HL-60/S4 treated with phorbol 12-myristate 13-acetate at 8.2 ng/mL for 4 days and 3 days (cell line): ENCODE data around the gene SPTBN1.
"Not testable (repeated sequence)": the region's sequence is repeated elsewhere in the genome, so short reads cannot be mapped to it uniquely, and the experiment has no call there.

ENCODE experiments used
- in situ Hi-C: fragments of 300-500 bp; cut with MboI; formaldehyde crosslinking; loops from 2 replicates; pipeline ENCODE4 v1.15.0; 2022; ENCODE audit warnings: low sequenced_read_pairs

Gene SPTBN1

DNA sequence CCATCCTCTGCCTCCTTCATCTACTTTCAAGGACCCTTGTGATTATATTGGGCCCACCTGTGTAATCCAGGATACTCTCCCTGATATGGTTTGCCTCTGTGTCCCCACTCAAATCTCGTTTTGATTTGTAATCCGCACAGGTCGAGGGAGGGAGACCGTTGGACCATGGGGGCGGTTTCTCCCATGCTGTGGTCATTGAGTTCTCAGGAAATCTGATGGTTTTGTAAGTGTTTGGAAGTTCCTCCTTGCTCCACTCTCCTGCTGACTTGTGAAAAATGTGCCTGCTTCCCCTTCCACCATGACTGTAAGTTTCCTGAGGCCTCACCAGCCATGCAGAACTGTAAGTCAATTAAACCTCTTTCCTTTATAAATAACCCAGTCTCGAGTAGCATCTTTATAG is 225.3 kb downstream of the SPTBN1 start:
- in situ Hi-C loops, result no loop called here

DNA sequence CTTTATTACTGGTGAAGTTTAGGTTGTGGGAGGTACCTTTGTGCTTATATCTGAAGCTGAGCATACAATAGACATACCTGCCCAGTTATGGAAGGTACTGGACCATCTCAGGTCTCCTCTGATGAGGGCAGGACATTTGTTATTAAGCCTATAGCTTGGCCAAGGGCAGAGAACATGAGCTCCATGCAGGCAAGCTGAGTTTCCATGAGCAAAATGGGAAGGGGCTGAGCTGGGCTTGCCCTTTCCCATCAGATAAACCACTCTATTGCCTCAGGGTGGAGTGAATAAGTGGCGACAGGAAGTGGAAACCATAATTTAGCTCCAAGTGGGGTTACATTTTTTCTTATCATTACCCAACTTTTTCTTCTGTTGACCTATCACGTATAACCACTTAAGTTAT is 227.5 kb downstream of the SPTBN1 start:
- in situ Hi-C loops, result no loop called here

DNA sequence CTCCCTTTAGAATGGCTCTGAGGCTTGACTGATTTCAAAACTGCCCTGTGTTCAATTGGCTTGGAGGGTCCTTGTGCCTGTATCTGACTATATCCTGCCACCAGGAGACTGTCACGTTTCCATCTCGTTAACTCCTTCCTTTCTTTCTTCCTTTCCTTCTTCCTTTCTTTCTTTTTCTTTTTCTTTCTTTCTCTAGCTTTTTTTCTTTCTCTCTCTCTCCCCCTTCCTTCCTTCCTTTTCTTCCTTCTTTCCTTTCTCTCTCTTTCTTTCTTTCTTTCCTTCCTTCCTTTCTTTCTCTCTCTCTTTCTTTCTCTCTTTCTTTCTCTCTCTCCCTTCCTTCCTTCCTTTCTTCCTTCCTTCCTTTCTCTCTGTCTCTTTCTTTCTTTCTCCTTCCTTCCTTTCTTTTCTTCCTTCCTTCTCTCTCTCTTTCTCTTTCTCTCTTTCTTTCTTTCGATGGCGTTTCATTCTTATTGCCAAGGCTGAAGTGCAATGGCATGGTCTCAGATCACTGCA is 229.2 kb downstream of the SPTBN1 start:
- in situ Hi-C loops, result no loop called here

DNA sequence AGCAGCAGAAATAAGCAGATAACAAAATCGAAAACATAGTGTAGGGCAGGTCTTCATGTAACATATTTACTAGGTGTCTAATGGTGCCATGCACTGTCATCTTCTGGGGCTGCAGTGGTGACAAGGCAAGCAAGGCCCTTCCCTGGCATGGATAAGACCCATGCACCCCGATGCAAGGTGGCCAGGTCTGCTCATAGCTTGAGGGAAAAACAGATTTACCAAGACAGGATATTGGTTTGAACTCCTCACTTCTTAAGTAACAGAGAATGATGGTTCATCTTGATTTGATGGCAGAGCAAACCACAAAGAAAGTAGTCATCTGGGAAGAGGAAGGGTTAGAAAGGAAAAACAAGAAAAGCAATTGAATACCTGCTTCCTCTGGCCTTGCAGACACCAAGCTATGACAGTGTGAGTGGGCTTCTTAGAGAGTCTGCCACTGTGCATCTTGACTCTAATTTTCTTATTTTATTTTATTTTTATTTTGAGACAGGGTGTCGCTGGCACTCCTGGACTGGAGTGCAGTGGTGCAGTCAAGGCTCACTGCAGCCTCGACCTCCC is 231.5 kb downstream of the SPTBN1 start:
- in situ Hi-C loops, result no loop called here

DNA sequence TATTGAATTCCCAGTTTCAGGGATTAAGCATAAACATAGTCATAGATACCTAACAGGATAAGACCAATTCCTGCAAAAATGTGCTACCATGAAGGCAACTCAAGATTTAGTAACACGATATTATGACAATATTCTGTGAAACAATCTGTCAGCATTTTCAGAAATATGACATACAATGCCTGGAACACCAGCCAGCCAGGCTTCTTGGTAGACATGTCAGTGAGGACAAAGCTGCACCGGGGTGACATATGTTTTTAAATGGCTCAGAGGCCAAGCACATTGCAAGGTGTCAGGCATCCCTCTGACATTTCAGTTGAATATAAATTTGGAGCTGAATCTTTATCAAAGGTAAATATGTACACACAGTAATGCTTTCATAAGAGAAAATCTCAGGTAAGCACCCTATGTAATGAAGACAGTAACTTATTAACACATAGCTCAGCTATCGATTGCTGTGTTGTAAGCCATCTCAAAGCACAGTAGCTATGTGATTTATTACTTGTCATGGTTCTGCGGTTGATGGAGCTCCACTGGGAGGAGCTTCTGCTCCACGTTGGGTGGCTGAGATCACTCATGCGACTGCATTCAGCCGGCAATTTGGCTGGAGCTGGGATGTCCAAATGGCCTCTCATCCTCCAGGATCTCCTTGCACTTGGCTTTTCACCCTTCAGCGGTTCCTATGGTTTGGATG is 235.5 kb downstream of the SPTBN1 start:
- in situ Hi-C loops, result no loop called here

DNA sequence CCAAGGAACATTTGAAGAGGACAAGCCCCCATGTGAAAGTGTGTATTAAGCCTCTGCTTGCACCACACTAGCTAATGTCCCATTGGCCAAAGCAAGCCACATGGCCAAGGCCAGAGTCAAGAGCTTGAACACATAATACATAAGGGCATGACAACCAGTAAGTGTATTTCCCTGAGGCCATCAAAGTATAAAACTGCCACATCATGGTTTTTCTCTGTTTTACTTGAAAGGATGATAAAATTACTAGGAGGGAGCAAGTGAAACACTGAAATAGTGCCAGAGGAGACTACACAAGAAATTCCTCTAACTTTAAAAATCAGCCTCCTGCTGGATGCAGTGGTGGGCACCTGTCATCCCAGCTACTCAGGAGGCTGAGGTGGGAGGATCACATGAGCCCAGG is 236.4 kb downstream of the SPTBN1 start:
- in situ Hi-C loops, result no loop called here

DNA sequence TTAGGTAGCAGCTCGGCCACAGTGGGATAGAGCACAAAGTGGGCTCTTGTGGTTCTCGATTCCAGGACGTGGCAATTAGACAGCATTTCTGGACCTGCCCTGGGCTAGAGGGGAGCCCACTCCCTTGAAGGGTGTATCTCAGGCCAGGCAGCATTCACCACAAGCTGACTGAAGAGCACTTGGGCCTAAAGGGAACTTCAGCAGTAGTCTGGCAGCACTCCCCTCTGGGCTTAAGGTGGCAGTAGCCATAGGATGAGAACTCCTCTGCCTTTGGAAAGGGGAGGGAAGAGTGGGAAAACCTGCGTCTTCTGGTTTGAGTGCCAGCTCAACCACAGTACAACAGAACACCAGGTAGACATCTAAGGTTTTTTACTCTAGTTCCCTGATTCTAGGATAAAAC is 239.3 kb downstream of the SPTBN1 start:
- in situ Hi-C loops, result no loop called here

DNA sequence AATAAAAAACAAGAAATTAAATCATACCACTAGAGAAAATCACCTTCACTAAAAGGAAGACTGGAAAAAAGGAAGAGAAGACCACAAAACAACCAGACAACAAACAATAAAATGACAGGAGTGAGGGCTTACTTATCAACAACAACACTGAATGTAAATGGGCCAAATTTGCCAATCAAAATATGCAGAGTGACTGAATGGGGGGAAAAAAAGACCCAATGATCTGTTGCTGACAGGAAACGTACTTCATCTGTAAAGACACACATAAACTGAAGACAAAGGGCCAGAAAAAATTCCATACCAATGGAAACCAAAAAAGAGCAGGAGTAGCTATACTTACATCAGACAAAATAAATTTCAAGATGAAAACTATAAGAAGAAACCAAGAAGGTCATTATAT is 241.8 kb downstream of the SPTBN1 start:
- in situ Hi-C loops, result no loop called here

DNA sequence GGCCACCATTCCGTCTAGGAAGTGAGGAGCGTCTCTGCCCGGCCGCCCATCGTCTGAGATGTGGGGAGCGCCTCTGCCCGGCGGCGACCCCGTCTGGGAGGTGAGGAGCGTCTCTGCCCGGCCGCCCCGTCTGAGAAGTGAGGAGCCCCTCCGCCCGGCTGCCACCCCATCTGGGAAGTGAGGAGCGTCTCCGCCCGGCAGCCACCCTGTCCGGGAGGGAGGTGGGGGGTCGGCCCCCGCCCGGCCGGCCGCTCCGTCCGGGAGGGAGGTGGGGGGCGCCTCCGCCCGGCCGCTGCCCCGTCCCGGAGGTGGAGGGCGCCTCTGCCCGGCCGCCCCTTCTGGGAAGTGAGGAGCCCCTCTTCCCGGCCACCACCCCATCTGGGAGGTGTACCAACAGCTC is 242.8 kb downstream of the SPTBN1 start:
- in situ Hi-C loops, result not testable (repeated sequence)

DNA sequence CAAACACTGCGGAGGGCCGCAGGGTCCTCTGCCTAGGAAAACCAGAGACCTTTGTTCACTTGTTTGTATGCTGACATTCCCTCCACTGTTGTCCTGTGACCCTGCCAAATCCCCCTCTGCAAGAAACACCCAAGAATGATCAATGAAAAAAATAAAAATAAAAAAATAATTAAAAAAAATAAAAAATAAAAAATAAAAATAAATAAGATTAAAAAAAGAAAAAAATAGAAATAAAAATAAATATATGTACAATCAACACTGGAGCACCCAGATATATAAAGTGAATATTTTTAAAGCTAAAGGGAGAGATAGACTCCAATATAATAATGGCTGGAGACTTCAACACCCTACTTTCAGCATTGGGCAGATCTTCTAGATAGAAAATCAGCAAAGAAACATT is 243.5 kb downstream of the SPTBN1 start:
- in situ Hi-C loops, result no loop called here

DNA sequence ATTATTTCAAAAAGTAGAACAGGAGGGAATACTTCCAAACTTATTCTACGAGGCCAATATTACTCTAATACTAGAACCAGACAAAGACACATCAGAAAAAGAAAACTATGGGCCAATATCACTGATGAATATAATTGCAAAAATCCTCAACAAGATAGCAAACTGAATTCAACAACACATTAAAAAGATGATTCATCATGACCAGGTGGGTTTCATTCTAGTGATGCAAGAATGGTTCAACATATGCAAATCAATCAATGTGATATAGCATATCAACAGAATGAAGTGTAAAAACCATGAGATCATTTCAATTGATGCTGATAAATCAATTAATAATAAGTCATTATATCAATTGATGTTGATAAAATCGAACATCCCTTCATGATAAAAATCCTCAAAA is 244.9 kb downstream of the SPTBN1 start:
- in situ Hi-C loops, result no loop called here

DNA sequence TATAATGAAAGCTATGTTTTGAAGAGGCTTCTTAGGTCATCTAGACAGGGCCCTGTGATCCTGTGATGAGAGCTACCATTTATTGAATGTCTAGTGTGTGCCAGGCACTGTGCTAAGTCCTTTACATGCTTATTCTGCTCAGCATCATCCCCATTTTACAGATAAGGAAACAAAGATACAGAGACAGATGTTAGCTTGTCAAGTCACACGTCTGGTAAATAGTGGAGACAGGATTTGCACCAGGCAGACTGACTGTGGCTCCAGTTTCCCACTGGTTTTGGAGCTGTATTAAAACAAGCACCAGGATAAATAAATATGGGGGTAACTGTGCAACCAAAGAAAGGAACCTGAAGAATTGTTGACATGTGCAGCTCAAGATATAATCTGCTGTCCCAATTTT is 248.1 kb downstream of the SPTBN1 start:
- in situ Hi-C loops, result no loop called here

DNA sequence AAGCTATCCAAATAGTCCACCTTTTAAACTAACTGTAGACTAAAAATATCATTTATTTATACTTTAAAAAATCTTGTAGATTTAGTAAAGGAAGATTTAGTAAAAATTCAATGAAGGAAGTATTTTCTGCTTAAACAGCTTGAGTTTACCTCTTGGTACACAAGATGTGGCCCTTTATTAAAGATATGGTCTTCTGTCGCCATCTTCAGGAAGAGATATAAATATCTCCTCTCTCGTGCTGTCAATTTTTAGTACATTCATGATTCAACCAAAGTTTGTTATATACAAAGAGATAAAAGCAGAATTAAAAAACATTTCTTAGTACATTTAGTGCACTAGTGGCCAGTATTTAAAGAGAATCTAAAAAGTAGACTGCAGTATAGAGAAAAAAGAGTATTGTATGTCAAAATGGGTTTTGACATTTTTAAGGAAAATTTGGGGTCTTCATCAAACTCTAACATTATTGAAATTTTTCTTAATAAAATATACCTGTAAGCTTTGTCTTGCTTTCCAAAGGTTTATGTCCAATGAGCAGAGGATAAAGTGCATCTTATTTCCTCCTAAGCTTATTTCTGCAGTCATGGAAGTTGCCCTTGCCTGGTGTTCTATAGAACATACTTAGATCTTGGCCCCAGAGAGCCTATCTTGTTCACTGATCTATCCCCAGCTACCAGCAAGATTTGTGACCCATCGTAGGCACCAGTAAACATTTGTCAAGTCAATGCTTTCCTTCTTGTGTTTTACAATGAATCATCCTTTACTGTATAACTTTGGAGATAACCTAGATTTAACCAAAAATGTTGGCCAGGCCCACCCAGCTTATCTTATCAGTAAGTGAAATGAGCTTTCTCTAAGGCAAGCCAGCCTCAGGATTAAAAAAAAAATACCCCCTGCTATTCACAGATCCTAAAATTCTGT is 248.8 kb downstream of the SPTBN1 start:
- in situ Hi-C loops, result no loop called here

DNA sequence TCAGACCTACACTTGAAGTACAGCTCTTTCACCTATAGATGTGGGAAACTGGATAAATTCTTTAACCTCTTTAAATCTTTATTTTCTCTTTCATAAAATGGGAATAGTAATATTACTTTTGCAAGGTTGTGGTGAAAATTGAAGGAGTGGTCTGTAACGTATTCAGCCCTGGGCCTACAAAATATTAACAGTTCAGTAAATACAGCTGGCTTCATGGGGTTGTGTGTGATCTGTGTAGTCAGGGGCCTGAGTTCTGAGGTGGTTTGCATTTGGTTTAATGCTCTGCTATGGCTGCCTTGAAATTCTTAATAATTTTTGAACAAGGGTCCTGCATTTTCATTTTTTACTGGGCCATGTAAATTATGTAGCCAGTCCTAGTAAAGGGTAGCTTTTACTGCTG is 250.5 kb downstream of the SPTBN1 start:
- in situ Hi-C loops, result no loop called here

DNA sequence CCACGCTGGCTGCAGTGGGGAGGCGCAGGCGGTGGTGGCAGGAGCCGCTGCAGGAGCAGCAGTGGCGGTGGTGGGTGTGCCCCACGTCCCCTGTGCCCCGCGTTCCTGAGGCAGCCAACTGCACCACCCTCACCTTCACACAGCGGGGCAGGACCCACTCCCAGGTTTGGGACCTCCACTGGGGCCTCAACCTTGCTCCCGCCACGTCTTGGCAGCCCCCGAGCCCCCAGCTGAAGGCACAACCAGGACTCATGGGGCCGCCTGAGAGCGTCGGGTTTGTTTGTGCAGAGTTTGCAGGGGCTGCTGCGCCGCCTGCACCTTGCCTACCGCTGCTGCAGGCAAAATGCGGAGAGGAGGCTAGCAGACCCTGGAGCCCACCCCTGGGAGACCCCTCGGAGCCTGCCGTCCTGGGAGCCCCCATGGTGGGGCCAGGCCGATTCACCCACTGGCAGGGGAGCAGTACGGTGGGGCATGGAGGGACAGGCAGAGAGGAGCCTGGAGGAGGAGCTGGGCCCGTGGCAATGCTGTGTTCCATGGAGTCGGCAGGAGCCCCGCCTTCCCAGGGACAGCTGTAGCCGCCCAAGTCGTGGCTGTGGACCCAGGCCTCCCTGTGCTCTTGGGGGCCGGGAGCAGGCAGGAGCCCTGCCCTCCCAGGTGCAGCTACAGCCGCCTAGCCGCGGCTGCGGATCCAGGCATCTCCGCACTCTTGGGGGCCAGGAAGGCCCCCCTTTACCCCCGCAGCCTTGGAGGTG is 252.6 kb downstream of the SPTBN1 start:
- in situ Hi-C loops, result no loop called here

DNA sequence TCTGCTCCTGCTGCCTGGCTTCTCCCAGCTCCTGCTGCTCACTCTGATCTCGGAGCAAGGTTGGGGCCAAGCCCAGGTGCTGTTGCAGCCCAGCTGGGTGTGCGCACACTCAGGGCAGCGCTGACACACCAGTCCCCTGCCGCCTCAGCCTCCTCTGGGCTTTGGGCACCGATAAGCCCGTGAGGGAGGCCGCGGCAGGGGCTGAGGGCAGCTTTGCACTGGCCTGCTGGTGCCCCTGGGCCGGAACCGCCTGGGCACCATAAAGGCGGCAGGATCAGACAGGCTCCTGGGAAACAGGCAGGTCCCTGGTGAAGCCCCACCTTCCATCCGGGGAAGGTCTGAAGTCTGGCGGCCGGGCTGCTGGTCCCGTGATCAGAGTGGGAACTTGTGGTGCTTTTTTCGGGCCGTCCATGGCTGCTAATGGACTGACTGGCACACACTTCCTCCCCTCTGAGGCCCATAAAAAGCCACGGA is 253.2 kb downstream of the SPTBN1 start:
- in situ Hi-C loops, result no loop called here

DNA sequence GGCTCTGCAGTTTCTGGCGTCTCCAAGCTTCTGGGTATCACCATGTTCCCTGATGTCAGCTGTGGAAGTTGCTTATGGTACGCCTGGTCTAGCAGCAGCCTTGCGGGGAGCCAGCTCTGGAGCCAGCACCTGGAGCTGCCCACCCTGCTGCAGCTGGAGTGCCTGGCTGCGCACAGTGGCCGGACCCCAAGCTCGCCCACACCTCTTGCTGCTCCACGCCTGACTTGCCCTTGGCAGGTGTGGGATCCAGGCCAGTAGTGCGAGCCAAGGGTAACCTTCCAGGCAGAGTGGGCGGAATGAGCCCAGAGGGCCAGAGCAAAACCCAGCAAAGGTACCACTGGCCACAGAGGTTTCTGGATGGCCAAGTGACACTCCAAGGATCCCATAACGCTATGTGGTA is 254.1 kb downstream of the SPTBN1 start:
- in situ Hi-C loops, result no loop called here

DNA sequence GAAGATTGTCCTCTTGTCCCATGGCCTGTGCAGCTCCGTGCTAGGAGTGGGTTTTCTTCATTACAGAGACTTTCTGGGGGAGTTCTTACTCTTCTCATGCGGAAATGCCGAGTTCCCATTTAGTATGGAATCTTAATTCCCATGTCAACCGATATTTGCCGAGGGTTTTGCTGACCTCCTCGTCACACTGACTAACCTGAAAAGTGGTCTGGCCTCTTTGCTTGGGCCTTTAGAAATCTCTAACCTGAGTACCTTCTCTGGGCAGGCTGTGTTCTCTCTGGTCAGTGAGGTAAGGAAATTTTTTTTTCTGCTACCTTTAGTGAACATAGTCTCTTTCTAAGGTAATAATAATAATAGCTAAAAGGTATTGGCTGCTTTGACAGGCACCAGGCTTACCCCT is 256.4 kb downstream of the SPTBN1 start:
- in situ Hi-C loops, result no loop called here

DNA sequence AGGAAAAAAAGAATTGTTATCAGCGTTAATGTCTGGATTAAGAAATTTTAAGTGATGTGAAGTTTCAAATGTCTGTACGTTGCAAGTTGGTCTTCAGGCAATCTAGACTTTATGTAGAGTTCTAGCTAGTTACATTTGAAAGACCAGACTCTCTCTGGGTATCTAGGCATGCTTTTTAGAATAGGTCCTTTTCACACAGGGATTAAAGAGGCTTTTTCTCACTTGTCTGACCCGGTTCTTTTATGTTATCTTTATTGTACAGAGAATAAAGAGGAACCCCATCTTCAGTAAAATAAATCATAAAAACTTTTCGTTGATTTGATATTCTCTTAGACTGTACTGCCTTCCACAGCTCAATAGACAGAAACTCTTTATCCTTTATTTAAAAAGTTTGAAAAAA is 258.9 kb downstream of the SPTBN1 start:
- in situ Hi-C loops, result no loop called here

DNA sequence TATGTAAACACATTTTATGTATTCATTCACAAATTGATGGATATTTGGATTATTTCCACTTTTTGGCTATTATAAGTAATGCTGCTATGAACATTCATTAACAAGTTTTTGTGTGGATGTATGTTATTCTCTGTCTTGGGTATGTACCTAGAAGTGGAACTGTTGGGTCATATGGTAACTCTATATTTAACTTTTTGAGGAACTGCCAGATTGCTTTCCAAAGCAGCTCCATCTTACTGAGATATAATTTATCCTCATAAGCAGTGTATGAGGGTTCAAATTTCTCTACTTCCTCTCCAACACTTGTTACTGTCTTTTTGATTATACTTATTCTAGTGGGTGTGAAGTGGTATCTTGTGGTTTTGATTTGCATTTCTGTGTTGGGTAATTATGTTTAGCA is 260.2 kb downstream of the SPTBN1 start:
- in situ Hi-C loops, result no loop called here

DNA sequence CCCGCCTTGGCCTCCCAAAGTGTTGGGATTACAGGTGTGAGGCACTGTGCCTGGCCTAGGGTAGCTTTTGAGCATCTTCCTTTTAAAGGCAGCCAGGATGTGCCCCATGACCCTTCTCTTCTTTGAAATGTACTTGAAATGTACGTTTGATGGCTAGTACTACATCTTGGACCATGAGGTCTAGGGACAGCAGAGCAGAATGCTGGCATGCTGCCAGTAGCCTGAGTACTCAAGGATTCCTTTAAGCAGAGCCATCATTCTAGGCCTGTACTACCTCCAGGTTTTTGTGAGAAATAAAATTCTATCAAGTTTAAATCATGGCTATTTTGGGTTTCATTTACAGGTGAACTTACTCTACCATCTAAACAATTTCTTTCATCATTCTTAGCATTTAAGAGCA is 264.4 kb downstream of the SPTBN1 start:
- in situ Hi-C loops, result no loop called here
